ENCODE data around the gene TTLL8.
A peak's percentile ranks its signal among the peaks of the same experiment; 100 is the strongest.
"Not testable (repeated sequence)": the region's sequence is repeated elsewhere in the genome, so short reads cannot be mapped to it uniquely, and the experiment has no call there.

Gene TTLL8

DNA sequence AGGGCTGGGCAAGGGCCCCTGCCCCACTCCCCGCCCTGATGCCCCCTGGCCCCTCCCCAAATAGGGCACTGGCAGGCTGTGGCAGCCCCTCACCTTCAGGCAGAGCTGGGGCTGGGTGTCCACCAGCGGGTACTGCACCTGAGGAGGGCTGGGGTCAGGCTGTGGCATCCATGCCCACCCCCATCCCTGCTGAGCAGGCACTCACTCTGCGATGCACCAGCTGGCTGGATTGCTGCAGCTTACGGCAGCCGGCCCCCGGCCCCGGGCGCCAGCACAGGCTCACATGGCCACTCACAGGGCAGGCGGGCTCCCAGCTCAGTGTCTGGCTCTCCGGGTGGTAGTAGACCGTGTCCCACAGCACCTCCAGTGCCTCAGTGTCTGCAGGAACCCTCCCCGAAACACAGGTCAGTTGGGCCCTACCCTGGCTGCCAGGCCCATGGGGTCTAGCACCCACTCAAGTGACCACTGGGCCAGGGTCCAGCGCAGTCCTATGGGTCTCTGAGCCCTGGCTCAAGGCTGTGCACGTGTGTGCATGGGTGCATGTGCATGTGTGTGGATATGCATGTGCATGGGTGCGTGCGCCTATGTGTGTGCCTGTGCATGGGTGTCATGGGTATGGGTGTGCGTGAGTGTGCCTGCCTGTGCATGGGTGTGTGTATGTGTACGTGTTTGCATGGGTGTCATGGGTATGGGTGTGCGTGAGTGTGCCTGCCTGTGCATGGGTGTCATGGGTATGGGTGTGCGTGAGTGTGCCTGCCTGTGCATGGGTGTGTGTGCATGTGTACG, 60.0 kb downstream of the TTLL8 start:
- in situ Hi-C loops (cut with MboI; ENCODE audit: low pct_unique_long_range_greater_than_20kb, low sequenced_read_pairs): no loop called here

GRCh38 chr22:49997251-49997599, 60.9 kb downstream of the TTLL8 start:
- DNase-seq: no peak
- in situ Hi-C loops (cut with MboI; ENCODE audit: low pct_unique_long_range_greater_than_20kb, low sequenced_read_pairs): no loop called here

More for the DNA sequence above, 60.0 kb downstream of the TTLL8 start:
- DNase-seq: no peak

GRCh38 chr22:49996518-49997250, 61.4 kb downstream of the TTLL8 start:
- DNase-seq: no peak
- in situ Hi-C loops (cut with MboI; ENCODE audit: low pct_unique_long_range_greater_than_20kb, low sequenced_read_pairs): no loop called here

GRCh38 chr22:49996119-49996517, 62.0 kb downstream of the TTLL8 start:
- in situ Hi-C loops (cut with MboI; ENCODE audit: low pct_unique_long_range_greater_than_20kb, low sequenced_read_pairs): no loop called here
- DNase-seq: no peak

DNA sequence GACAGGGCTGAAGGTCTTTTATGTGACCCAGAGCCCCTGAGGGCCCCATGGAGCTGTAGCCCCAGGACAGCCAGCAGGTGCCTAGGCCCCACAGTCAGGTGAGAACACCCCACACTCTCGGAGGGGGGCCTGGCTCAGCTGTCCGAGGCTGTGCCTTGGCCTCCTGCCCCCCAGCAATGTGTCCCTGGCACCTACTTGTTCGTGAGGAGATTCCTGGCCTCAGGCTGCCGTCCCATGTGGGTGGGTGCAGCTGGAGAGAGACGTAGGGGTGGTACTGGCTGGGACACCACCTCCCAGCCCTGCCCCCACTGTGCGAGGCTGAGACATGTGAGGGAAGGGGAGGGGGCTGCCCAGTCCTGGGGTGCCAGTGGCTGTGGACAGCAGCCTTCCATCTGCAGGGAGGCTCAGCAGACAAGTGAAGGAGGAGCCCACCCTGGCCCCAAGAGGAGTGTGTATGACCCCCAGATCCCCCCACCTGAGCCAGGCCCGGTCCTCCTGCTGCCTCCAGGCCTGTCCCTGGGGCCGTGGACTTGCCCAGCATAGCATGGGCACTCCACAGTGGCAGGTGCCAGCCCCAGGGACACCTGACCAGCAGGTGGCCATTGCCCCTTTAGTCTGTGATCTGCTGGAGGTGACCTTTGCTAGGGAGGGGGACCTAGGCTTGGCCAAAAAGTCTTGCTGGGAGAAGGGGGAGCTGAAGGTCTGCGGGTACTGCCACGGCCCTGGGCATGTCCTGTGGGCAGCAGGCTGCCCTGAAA, 62.6 kb downstream of the TTLL8 start:
- no peak for DNase-seq
- in situ Hi-C loops (cut with MboI; ENCODE audit: low pct_unique_long_range_greater_than_20kb, low sequenced_read_pairs): no loop called here

- in situ Hi-C loops (cut with MboI; ENCODE audit: low pct_unique_long_range_greater_than_20kb, low sequenced_read_pairs): no loop called here
- no peak for DNase-seq
Measured at GRCh38 chr22:49995041-49995360, 63.1 kb downstream of the TTLL8 start.

- no peak for DNase-seq
- in situ Hi-C loops (cut with MboI; ENCODE audit: low pct_unique_long_range_greater_than_20kb, low sequenced_read_pairs): no loop called here
Measured at GRCh38 chr22:49994361-49995040, 63.6 kb downstream of the TTLL8 start.

- in situ Hi-C loops (cut with MboI; ENCODE audit: low pct_unique_long_range_greater_than_20kb, low sequenced_read_pairs): no loop called here
Measured at GRCh38 chr22:49993649-49994360, 64.3 kb downstream of the TTLL8 start.

DNA sequence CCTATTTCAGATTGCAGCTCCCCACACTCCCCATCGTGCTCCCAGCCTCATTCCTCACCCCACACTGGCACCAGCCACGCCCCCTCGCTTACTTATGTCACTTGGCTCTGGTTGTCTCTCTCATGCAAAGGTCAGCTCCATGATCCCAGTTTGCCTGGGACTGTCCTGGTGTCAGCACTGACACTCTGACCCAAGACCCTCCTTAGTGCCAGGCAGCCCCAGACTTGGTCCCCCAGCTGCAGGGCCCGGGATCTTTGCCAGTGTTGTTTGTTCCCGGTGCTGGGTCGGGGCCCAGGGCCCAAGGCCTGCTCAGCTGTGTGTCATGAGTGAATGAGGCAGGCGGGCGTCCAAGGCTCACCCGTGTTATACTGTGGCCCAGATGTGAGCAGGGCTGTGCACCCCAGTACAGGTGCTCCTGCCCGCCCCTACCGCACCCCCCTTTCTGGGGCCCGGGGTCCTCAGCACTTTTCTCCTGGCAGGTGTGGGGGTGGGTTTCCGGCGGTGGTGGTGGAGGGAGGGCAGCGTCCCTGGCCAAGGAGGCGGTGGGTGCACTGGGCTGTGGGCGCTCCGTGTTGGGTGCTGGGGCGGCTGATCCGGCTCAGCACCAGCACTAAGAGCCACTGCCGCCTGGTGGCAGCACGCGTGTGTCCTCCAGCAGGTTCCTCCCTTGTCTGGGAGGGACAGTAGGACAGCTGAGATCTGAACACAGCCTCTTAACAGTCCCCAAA, 65.0 kb downstream of the TTLL8 start:
- in situ Hi-C loops (cut with MboI; ENCODE audit: low pct_unique_long_range_greater_than_20kb, low sequenced_read_pairs): no loop called here
- DNase-seq: peak; percentile 48

More at GRCh38 chr22:49993649-49994360, 64.3 kb downstream of the TTLL8 start:
- no peak for DNase-seq

DNA sequence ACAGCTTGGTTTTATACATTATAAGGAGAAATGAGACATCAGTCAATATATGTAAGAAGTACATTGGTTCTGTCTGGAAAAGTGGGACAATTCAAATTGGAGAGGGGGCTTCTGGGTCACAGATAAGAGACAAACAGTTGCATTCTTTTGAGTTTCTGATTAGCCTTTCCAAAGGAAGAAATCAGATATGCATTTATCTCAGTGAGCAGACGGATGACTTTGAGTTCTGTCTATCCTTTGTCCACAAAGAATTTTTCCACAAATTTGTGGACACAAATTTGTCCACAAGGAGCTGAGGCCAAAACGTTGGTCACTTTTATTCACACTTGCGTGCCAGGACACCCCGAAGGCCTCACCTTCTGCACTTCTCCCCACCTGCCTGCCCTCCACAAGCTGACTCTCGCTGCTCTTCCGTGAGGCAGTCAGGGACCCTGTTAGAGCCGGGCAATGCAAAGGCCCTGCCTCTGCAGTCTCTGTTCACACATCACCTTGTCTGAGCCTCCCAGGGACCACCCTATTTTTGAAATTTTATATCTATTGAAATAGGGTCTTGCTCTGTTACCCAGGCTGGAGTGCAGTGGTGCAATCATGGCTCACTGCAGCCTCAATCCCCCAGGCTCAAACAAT, 66.1 kb downstream of the TTLL8 start:
- in situ Hi-C loops (cut with MboI; ENCODE audit: low pct_unique_long_range_greater_than_20kb, low sequenced_read_pairs): no loop called here
- no peak for DNase-seq

DNA sequence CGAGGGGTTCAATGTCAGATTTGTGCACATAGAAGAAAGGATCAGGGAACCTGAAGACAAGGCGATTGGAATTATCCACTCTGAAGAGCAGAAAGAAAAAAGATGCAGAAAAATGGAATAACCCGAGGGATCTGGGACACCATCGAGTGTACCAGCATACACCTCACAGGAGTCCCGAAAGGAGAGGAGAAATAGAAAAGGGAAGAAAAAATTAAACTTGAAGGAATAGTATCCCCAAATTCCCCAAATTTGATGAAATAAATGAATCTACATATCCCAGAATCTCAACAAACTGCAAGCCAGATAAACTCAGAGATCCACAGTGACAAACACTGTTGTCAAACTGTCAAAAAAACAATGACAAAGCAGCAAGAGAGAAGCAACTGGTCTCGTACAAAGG, 66.9 kb downstream of the TTLL8 start:
- in situ Hi-C loops (cut with MboI; ENCODE audit: low pct_unique_long_range_greater_than_20kb, low sequenced_read_pairs): no loop called here

DNA sequence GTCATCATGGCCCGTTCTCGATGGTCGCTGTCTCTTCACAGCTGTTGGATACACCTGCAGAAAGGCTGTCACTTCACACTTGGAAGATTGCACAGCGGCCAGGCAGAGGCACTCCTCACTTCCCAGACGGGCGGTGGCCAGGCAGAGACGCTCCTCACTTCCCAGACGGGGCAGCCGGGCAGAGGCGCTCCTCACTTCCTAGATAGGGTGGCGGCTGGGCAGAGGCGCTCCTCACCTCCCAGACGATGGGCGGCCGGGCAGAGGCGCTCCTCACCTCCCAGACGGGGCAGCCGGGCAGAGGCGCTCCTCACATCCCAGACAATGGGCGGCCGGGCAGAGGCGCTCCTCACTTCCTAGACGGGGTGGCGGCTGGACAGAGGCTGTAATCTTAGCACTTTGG, 68.3 kb downstream of the TTLL8 start:
- in situ Hi-C loops (cut with MboI; ENCODE audit: low pct_unique_long_range_greater_than_20kb, low sequenced_read_pairs); DNase-seq: not testable (repeated sequence)

More for the DNA sequence above, 66.9 kb downstream of the TTLL8 start:
- no peak for DNase-seq

- in situ Hi-C loops (cut with MboI; ENCODE audit: low pct_unique_long_range_greater_than_20kb, low sequenced_read_pairs): no loop called here
- no peak for DNase-seq
Measured at GRCh38 chr22:49986325-49986724, 71.8 kb downstream of the TTLL8 start.

GRCh38 chr22:49983148-49984042, 74.7 kb downstream of the TTLL8 start:
- in situ Hi-C loops (cut with MboI; ENCODE audit: low pct_unique_long_range_greater_than_20kb, low sequenced_read_pairs): no loop called here
- no peak for DNase-seq

DNA sequence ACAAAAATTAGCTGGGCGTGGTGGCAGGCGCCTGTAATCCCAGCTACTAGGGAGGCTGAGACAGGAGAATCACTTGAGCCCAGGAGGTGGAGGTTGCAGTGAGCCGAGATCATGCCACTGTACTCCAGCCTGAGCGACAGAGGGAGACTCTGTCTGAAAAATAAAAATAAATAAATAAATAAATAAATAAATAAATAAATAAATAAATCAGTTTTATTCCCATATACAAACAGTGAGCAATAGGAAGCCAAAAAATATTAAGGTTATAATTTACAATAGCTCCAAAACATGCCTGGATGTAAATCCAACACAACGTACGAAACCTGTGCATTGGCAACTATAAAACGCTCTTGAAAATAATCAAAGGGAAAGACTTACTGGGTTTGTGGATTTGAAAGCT, 76.3 kb downstream of the TTLL8 start:
- in situ Hi-C loops (cut with MboI; ENCODE audit: low pct_unique_long_range_greater_than_20kb, low sequenced_read_pairs): not testable (repeated sequence)

GRCh38 chr22:49979587-49980264, 78.4 kb downstream of the TTLL8 start:
- peak; percentile 66 for DNase-seq
- in situ Hi-C loops (cut with MboI; ENCODE audit: low pct_unique_long_range_greater_than_20kb, low sequenced_read_pairs): no loop called here

More for the DNA sequence above, 76.3 kb downstream of the TTLL8 start:
- DNase-seq: not testable (repeated sequence)
